ENCODE measurements around the gene ATAD3B.
"Not testable (repeated sequence)": the region's sequence is repeated elsewhere in the genome, so short reads cannot be mapped to it uniquely, and the experiment has no call there.

ATAD3B gene

GRCh38 chr1:1533176-1533893 is 61.8 kb downstream of the ATAD3B start:
- not testable (repeated sequence) for H3K4me3 Mint-ChIP-seq; H3K4me1 Mint-ChIP-seq (ENCODE audit: low read depth)

GRCh38 chr1:1533894-1534291 is 62.3 kb downstream of the ATAD3B start:
- not testable (repeated sequence) for H3K9me3 Mint-ChIP-seq; H3K4me3 Mint-ChIP-seq; H3K4me1 Mint-ChIP-seq (ENCODE audit: low read depth); H3K27me3 Mint-ChIP-seq (ENCODE audit: low read depth); H3K27ac Mint-ChIP-seq
- peaks cover 19% of the 10 kb centered on the region for H3K36me3 Mint-ChIP-seq (ENCODE audit: low read depth)

More at GRCh38 chr1:1533176-1533893, 61.8 kb downstream of the ATAD3B start:
- not testable (repeated sequence) for H3K27ac Mint-ChIP-seq; H3K27me3 Mint-ChIP-seq (ENCODE audit: low read depth); H3K9me3 Mint-ChIP-seq
- H3K36me3 Mint-ChIP-seq (ENCODE audit: low read depth): peaks cover 19% of the 10 kb centered on the region

- H3K4me3 Mint-ChIP-seq: no peak overlapping the region
- H3K9me3 Mint-ChIP-seq: peaks cover 6% of the 10 kb centered on the region
- H3K4me1 Mint-ChIP-seq (ENCODE audit: low read depth): no peaks in the 10 kb centered on the region
- H3K27ac Mint-ChIP-seq: no peak overlapping the region
- H3K36me3 Mint-ChIP-seq (ENCODE audit: low read depth): peaks cover 17% of the 10 kb centered on the region
- no peaks in the 10 kb centered on the region for H3K27me3 Mint-ChIP-seq (ENCODE audit: low read depth)
Observed at GRCh38 chr1:1534401-1535154, 63.0 kb downstream of the ATAD3B start.

DNA sequence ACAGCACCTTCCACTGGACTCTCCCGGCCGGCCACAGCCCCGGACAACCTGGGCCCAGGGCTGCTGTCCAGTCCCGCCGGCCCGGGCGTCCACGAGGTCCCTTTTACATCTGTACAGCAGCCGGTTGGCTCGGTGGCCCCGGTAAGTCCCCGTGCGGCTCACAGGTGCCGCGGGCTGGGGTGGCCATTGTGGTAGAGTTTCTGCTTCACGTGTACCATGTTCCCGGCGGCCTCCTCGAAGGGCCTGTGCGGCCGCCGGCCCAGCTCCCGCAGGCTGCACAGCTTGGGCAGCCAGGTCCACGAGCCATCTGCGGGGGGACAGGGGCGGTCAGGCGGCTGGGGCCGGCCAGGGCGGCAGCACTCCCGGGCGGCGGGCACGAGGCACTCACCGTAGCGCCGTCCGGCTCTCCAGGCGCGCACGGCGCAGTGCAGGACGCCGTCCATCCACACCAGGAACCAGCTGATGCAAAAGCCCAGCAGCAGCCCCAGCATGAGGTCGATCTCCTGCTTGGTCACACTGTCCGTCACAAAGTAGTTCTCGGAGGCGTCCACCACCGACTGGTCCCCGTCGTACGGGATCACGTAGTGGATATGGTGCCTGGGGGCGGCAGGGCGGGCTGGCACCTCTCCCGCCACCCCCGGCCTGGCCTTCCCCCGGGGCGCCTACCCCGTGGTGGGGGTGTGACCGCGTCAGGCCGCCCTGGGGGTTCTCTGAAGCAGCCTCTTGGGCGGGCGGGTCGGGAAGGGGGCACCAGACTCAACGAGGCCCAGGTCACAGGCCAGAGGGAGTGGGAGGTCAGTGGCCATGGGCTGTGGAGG is 63.8 kb downstream of the ATAD3B start:
- H3K36me3 Mint-ChIP-seq (ENCODE audit: low read depth): peaks cover 11% of the 10 kb centered on the region
- H3K27me3 Mint-ChIP-seq (ENCODE audit: low read depth): no peaks in the 10 kb centered on the region
- H3K4me3 Mint-ChIP-seq: no peak overlapping the region
- no peaks in the 10 kb centered on the region for H3K4me1 Mint-ChIP-seq (ENCODE audit: low read depth)
- no peak overlapping the region for H3K27ac Mint-ChIP-seq
- peaks cover 6% of the 10 kb centered on the region for H3K9me3 Mint-ChIP-seq

- peaks cover 7% of the 10 kb centered on the region for H3K36me3 Mint-ChIP-seq (ENCODE audit: low read depth)
- H3K27ac Mint-ChIP-seq: no peak overlapping the region
- no peaks in the 10 kb centered on the region for H3K4me1 Mint-ChIP-seq (ENCODE audit: low read depth)
- H3K4me3 Mint-ChIP-seq: no peak overlapping the region
- H3K27me3 Mint-ChIP-seq (ENCODE audit: low read depth): no peaks in the 10 kb centered on the region
- peaks cover 6% of the 10 kb centered on the region for H3K9me3 Mint-ChIP-seq
Observed at GRCh38 chr1:1536019-1536937, 64.7 kb downstream of the ATAD3B start.

DNA sequence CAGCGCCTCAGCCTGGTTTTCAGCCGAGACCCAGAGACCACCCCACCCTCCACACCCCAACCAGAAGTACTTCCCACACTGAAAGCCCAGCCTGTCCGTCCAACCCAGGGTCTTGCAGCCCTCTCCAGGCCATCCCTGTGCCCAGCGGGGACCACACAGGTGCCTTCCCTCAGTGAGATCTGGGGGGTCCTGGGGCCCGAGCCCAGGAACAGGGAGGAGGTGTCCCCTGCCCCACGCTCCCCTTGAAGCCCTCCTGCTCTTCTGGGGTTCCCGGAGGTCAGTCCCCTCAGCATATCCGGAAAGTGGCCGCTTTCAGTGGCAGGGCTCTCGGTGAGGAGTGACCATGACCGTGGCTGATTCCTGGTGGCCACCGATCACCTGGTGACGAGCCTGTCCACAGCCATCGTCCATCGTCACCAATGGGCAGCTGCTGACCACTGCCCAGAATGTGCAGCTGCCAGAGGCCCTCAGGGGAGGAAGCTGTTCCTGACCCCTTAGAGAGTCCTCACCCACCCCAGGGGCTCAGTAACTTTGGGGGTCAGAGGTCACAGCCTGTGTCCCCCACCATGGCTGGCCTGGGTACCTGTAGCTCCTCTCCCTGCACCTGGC is 65.5 kb downstream of the ATAD3B start:
- no peaks in the 10 kb centered on the region for H3K4me1 Mint-ChIP-seq (ENCODE audit: low read depth)
- no peak overlapping the region for H3K4me3 Mint-ChIP-seq
- H3K27me3 Mint-ChIP-seq (ENCODE audit: low read depth): no peaks in the 10 kb centered on the region
- no peak overlapping the region for H3K27ac Mint-ChIP-seq
- peaks cover 11% of the 10 kb centered on the region for H3K36me3 Mint-ChIP-seq (ENCODE audit: low read depth)
- H3K9me3 Mint-ChIP-seq: peaks cover 3% of the 10 kb centered on the region

- no peaks in the 10 kb centered on the region for H3K9me3 Mint-ChIP-seq
- no peak overlapping the region for H3K27ac Mint-ChIP-seq
- no peaks in the 10 kb centered on the region for H3K4me1 Mint-ChIP-seq (ENCODE audit: low read depth)
- peaks cover 7% of the 10 kb centered on the region for H3K36me3 Mint-ChIP-seq (ENCODE audit: low read depth)
- H3K4me3 Mint-ChIP-seq: no peak overlapping the region
- H3K27me3 Mint-ChIP-seq (ENCODE audit: low read depth): no peaks in the 10 kb centered on the region
Observed at GRCh38 chr1:1537626-1538250, 66.2 kb downstream of the ATAD3B start.

- Mint-ChIP-seq H3K9me3 (no peaks in the 10 kb centered on the region), H3K36me3 (ENCODE audit: low read depth) (peaks cover 7% of the 10 kb centered on the region), H3K4me1 (ENCODE audit: low read depth) (no peaks in the 10 kb centered on the region), H3K27me3 (ENCODE audit: low read depth) (no peaks in the 10 kb centered on the region), H3K4me3 (peak overlapping the region; percentile 14), H3K27ac (no peak overlapping the region)
Observed at GRCh38 chr1:1538334-1538733, 66.8 kb downstream of the ATAD3B start.

GRCh38 chr1:1538989-1539309 is 67.4 kb downstream of the ATAD3B start:
- no peaks in the 10 kb centered on the region for H3K4me1 Mint-ChIP-seq (ENCODE audit: low read depth)
- H3K4me3 Mint-ChIP-seq: no peak overlapping the region
- H3K27me3 Mint-ChIP-seq (ENCODE audit: low read depth): no peaks in the 10 kb centered on the region
- peaks cover 7% of the 10 kb centered on the region for H3K36me3 Mint-ChIP-seq (ENCODE audit: low read depth)
- no peaks in the 10 kb centered on the region for H3K9me3 Mint-ChIP-seq
- no peak overlapping the region for H3K27ac Mint-ChIP-seq

DNA sequence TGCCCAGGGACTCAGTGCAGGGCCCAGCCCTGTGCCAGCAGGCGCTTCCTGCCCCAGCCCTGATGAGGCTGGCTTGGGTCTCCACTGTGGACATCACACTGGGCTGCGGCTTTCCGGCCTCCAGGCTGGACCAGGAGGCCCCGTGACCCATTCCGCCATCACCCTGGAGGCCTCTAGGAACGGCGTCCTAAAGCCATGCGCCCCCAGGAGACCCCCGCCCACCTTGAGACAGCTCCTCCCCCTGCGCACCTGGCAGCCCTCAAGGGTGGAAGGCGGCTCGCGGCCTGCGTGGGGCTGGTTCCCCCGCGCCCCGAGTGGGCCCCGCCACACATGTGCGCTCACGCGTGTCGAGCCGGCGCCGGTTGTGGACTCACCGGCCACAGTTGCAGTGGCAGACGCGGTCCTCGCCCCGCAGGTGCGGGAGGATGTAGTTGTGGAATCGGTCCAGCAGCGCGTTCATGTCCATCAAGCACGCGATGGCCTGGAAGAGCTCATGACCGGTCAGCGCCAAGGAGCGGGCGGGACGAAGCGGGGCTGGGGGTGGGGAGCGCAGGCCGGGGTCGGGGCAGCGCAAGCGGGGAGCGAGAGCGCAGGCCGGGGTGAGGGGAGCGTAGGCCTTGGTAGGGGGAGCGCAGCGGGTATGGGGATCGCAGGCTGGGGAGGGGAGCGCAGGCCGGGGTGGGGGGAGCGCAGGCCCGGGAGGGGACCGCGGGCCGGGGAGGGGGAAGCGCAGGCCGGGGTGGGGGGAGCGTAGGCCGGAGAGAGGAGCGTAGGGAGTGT is 67.9 kb downstream of the ATAD3B start:
- H3K4me3 Mint-ChIP-seq: no peak overlapping the region
- peaks cover 7% of the 10 kb centered on the region for H3K36me3 Mint-ChIP-seq (ENCODE audit: low read depth)
- no peak overlapping the region for H3K27ac Mint-ChIP-seq
- H3K9me3 Mint-ChIP-seq: no peaks in the 10 kb centered on the region
- H3K27me3 Mint-ChIP-seq (ENCODE audit: low read depth): no peaks in the 10 kb centered on the region
- no peaks in the 10 kb centered on the region for H3K4me1 Mint-ChIP-seq (ENCODE audit: low read depth)

DNA sequence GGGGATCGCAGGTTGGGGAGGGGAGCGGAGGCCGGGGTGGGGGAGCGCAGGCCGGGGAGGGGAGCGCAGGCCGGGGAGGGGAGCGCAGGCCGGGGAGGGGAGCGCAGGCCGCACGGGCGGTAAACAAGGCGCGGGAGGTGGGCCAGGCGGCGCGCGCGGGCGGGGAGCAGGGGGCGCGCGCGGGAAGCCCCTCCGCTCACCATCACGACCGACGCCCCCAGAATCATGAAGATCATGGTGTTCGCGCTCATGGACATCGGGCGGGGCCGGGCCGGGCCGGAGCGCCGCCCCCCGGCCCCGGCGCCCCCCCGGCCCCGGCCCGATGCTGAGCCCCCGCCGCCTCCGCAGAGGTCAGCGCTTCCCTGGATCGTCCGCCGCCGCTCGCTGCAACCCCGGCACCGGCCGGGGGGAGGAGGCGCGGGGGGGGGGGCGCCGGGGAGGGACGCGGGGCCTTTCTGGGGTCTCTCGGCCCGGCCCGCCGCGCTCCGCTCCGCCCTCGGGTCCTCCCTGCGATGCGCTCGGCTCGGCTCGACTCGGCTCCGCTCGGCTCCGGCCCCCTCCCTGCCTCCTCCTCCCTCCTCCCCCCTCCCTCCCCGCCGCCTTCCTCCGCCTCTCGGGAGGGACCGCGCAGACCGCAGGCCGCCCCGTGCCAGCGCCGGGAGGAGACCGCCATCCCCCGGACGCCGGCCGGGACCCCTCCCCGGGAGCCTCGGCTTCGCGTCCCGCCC is 68.7 kb downstream of the ATAD3B start, which contains the start of gene TMEM240:
TSS of gene TMEM240 (minus strand) at position 535 of the 728 bp plus-strand sequence. CDS start at position 257, 278 bp downstream.
- H3K27ac Mint-ChIP-seq: no peak within 1 kb of the TSS
- no peaks in the 10 kb centered on the region for H3K27me3 Mint-ChIP-seq (ENCODE audit: low read depth)
- H3K4me3 Mint-ChIP-seq: no peak within 1 kb of the TSS
- no peaks in the 10 kb centered on the region for H3K4me1 Mint-ChIP-seq (ENCODE audit: low read depth)
- H3K9me3 Mint-ChIP-seq: no peaks in the 10 kb centered on the region
- peaks cover 9% of the 10 kb centered on the region for H3K36me3 Mint-ChIP-seq (ENCODE audit: low read depth)

- Mint-ChIP-seq H3K4me1 (ENCODE audit: low read depth) (no peaks in the 10 kb centered on the region), H3K36me3 (ENCODE audit: low read depth) (peaks cover 11% of the 10 kb centered on the region), H3K27ac (no peak overlapping the region), H3K9me3 (no peaks in the 10 kb centered on the region), H3K27me3 (ENCODE audit: low read depth) (no peaks in the 10 kb centered on the region), H3K4me3 (no peak overlapping the region)
Observed at GRCh38 chr1:1540818-1541628, 69.5 kb downstream of the ATAD3B start.

Data from T-helper 1 cell treated with Interleukin-12 subunit alpha and Interleukin-12 subunit beta and Interleukin-4 antibody, amounts not matched to agents 30 μg/mL and 1 μg/mL, for 36 hours (primary cell).